IMR-90 (cell line): Measurements from ENCODE around the gene TACC2. TPM values are rescaled to one million over a fixed set of nuclear protein-coding genes. Genes with fewer than 3 reads are reported as not detected.

Experiments used
- ATAC-seq: fragments of 200-7000 bp; cut with Tn5 transposase; 2 replicates; pipeline ENCODE4 v1.9.1; 2020; ENCODE audit warnings: low read depth, mild to moderate bottlenecking, moderate library complexity
- BruUV-seq: library from RNA; stranded (reverse); fragments of 400-500 nt; replicated peaks from 2 replicates; lab custom pipeline; 2021; lab: Mats Ljungman, UMichigan
- CTCF ChIA-PET: fragments of 300-600 bp; formaldehyde crosslinking; extraction: SDS; loops from one replicate; lab custom pipeline; 2021; ENCODE audit warnings: antibody characterized with exemption; lab: Yijun Ruan, JAX
- POLR2A ChIA-PET: fragments of 300-600 bp; sonication (Branson Sonifier 250); formaldehyde crosslinking; loops from one replicate; lab custom pipeline; 2022; ENCODE audit warnings: antibody characterized with exemption; ENCODE audit not compliant: unreplicated experiment; lab: Charles Lee
- DNase-seq: peaks from one replicate; pipeline ENCODE4 v3.0.0; 2013
- H2AFZ ChIP-seq: replicated peaks from 2 replicates; pipeline ENCODE3; 2013; ENCODE audit warnings: low read length, mild to moderate bottlenecking; ENCODE audit not compliant: poor library complexity
- H2AK5ac ChIP-seq: 2 replicates; pipeline ENCODE4 v1.6.1; 2013; ENCODE audit warnings: low read depth, low read length, inconsistent platforms
- H2AK9ac ChIP-seq: replicated peaks from 2 replicates; pipeline ENCODE3; 2013; ENCODE audit warnings: mild to moderate bottlenecking, low read depth, low read length, moderate library complexity; ENCODE audit not compliant: poor library complexity
- H2BK120ac ChIP-seq: 2 replicates; pipeline ENCODE4 v1.6.1; 2013; ENCODE audit warnings: low read depth, low read length, inconsistent platforms
- H2BK15ac ChIP-seq: 3 replicates; pipeline ENCODE4 v1.6.1; 2013; ENCODE audit warnings: low read depth, low read length, inconsistent platforms
- H2BK20ac ChIP-seq: 2 replicates; pipeline ENCODE4 v1.6.1; 2013; ENCODE audit warnings: low read depth, mild to moderate bottlenecking, inconsistent platforms, low read length, moderate library complexity
- H2BK5ac ChIP-seq: 2 replicates; pipeline ENCODE4 v1.6.1; 2013; ENCODE audit warnings: mild to moderate bottlenecking, low read depth, low read length, inconsistent platforms; ENCODE audit not compliant: poor library complexity, severe bottlenecking
- H3K14ac ChIP-seq: replicated peaks from 2 replicates; pipeline ENCODE4 v1.6.1; 2013; ENCODE audit warnings: low read depth, low read length, inconsistent platforms
- H3K18ac ChIP-seq: 2 replicates; pipeline ENCODE4 v1.6.1; 2013; ENCODE audit warnings: low read depth, low read length, control low read depth
- H3K23ac ChIP-seq: 2 replicates; pipeline ENCODE4 v1.6.1; 2013; ENCODE audit warnings: low read depth, low read length, inconsistent platforms
- H3K27ac ChIP-seq: 2 replicates; pipeline ENCODE4 v1.5.1; 2013; ENCODE audit warnings: mild to moderate bottlenecking, control low read depth, low read length; ENCODE audit not compliant: insufficient read depth
- H3K27me3 ChIP-seq: 2 replicates; pipeline ENCODE4 v1.6.1; 2013; ENCODE audit warnings: low read length; ENCODE audit not compliant: control insufficient read depth, insufficient read depth
- H3K36me3 ChIP-seq: 2 replicates; pipeline ENCODE4 v1.6.1; 2013; ENCODE audit warnings: low read length, mixed read lengths; ENCODE audit not compliant: control insufficient read depth, insufficient read depth
- H3K4ac ChIP-seq: 2 replicates; pipeline ENCODE4 v1.6.1; 2013; ENCODE audit warnings: low read depth, low read length, inconsistent platforms
- H3K4me1 ChIP-seq: 2 replicates; pipeline ENCODE4 v1.6.1; 2013; ENCODE audit warnings: low read length, mixed read lengths; ENCODE audit not compliant: control insufficient read depth, insufficient read depth
- H3K4me2 ChIP-seq: 2 replicates; pipeline ENCODE4 v1.6.1; 2013; ENCODE audit warnings: low read depth, mild to moderate bottlenecking, control low read depth, low read length, moderate library complexity
- H3K4me3 ChIP-seq: 2 replicates; pipeline ENCODE4 v1.5.1; 2013; ENCODE audit warnings: low read depth, mild to moderate bottlenecking, control low read depth, low read length, moderate library complexity; ENCODE audit not compliant: insufficient read depth
- H3K56ac ChIP-seq: 2 replicates; pipeline ENCODE4 v1.6.1; 2013; ENCODE audit warnings: low read length, inconsistent platforms; ENCODE audit not compliant: insufficient read depth; ENCODE audit errors: extremely low read depth
- H3K79me1 ChIP-seq, 2 experiments: 2 replicates each; pipeline ENCODE4 v1.6.1; 2013; ENCODE audit warnings: low read length in 2 of 2, inconsistent platforms in 1 of 2, low read depth in 1 of 2
- H3K9ac ChIP-seq: 2 replicates; pipeline ENCODE4 v1.6.1; 2013; ENCODE audit warnings: low read depth, low read length, control low read depth
- H3K9me1 ChIP-seq: 2 replicates; pipeline ENCODE4 v1.6.1; 2013; ENCODE audit warnings: low read length, inconsistent platforms; ENCODE audit not compliant: insufficient read depth
- H3K9me3 ChIP-seq: 2 replicates; pipeline ENCODE4 v1.6.1; 2013; ENCODE audit warnings: low read length; ENCODE audit not compliant: control insufficient read depth, insufficient read depth
- H4K20me1 ChIP-seq: 2 replicates; pipeline ENCODE4 v1.6.1; 2013; ENCODE audit warnings: low read length, inconsistent platforms; ENCODE audit not compliant: insufficient read depth
- H4K5ac ChIP-seq: 2 replicates; pipeline ENCODE4 v1.6.1; 2013; ENCODE audit warnings: mild to moderate bottlenecking, low read depth, low read length, control low read depth
- H4K8ac ChIP-seq, 2 experiments: 2 replicates each; pipeline ENCODE4 v1.6.1; 2013; ENCODE audit warnings: low read depth in 2 of 2, low read length in 2 of 2, control low read depth in 1 of 2, inconsistent platforms in 1 of 2
- H4K91ac ChIP-seq: 2 replicates; pipeline ENCODE4 v1.6.1; 2013; ENCODE audit warnings: low read depth, low read length, inconsistent platforms; ENCODE audit not compliant: insufficient read depth
- BHLHE40 ChIP-seq: fragments of 150-350 bp; IDR thresholded peaks from 2 replicates; pipeline ENCODE4 v1.6.1; 2016; ENCODE audit warnings: mild to moderate bottlenecking, low read depth, low read length
- CEBPB ChIP-seq: IDR thresholded peaks from 2 replicates; pipeline ENCODE4 v1.6.1; 2012; ENCODE audit warnings: low read depth, low read length, improper control_type of control experiment
- CHD1 ChIP-seq: IDR thresholded peaks from 2 replicates; pipeline ENCODE4 v1.6.1; 2012; ENCODE audit warnings: low read depth, low read length, improper control_type of control experiment
- FOS ChIP-seq: fragments of 150-350 bp; IDR thresholded peaks from 2 replicates; pipeline ENCODE4 v1.6.1; 2016; ENCODE audit warnings: low read depth, low read length
- MAFK ChIP-seq: IDR thresholded peaks from 2 replicates; pipeline ENCODE4 v1.6.1; 2012; ENCODE audit warnings: low read depth, low read length, improper control_type of control experiment
- MXI1 ChIP-seq: IDR thresholded peaks from 2 replicates; pipeline ENCODE4 v1.6.1; 2012; ENCODE audit warnings: low read depth, mild to moderate bottlenecking, low read length, moderate library complexity, borderline replicate concordance
- NFE2L2 ChIP-seq: fragments of 150-350 bp; IDR thresholded peaks from 2 replicates; pipeline ENCODE4 v1.6.1; 2016; ENCODE audit warnings: low read depth, mild to moderate bottlenecking, low read length
- RCOR1 ChIP-seq: IDR thresholded peaks from 2 replicates; pipeline ENCODE4 v1.6.1; 2012; ENCODE audit warnings: mild to moderate bottlenecking, low read length, improper control_type of control experiment; ENCODE audit not compliant: insufficient replicate concordance
- WGBS, 2 experiments: methylation state at CpG; one replicate each; pipeline versions ENCODE4 v1.1.5 to v1.1.7; 2013; ENCODE audit warnings: missing lambda C conversion rate in 2 of 2; ENCODE audit not compliant: insufficient read length in 1 of 2; ENCODE audit errors: extremely low coverage in 2 of 2; 5-methylcytosine and 5-hydroxymethylcytosine counted together
- dilution Hi-C: fragments of 300-500 bp; cut with HindIII; formaldehyde crosslinking; loops from one replicate; pipeline ENCODE4 v1.14.3; 2018; ENCODE audit warnings: low sequenced_read_pairs; ENCODE audit not compliant: unreplicated experiment
- in situ Hi-C: fragments of 300-500 bp; cut with MboI; formaldehyde crosslinking; loops from 3 replicates; pipeline ENCODE4 v1.14.3; 2019; ENCODE audit warnings: low sequenced_read_pairs, inconsistent platforms, mixed read lengths
- intact Hi-C: fragments of 100-400 bp; cut with micrococcal nuclease; formaldehyde crosslinking; loops from 2 replicates; pipeline ENCODE4 v1.10.0; 2022
- polyA plus RNA-seq, 3 experiments: library from polyadenylated mRNA; depleted of rRNA; stranded (reverse); fragments of >200 nt; gene quantifications; 2 replicates each; pipeline ENCODE4 v1.2.3, GENCODE V29; 2012; ENCODE audit warnings: low replicate concordance in 1 of 3
- total RNA-seq: library from RNA; depleted of rRNA; stranded (reverse); fragments of >200 nt; gene quantifications from 2 replicates; pipeline ENCODE4 v1.2.3, GENCODE V29; 2012
- TF ChIP-seq, protein P1 (sequence below): fragments of 150-350 bp; IDR thresholded peaks from 2 replicates; pipeline ENCODE4 v1.6.1; 2017; ENCODE audit warnings: mild to moderate bottlenecking, antibody characterized with exemption, low read length, low read depth
- TF ChIP-seq, protein P2 (sequence below): fragments of 150-350 bp; IDR thresholded peaks from 2 replicates; pipeline ENCODE4 v1.6.1; 2016; ENCODE audit warnings: low read depth, mild to moderate bottlenecking, low read length, moderate library complexity, borderline replicate concordance

Gene TACC2
- total and polyA plus RNA-seq, 2 of the 4 experiments (the other 2 are of a cell fraction): 2.9 to 15.4 TPM

DNA sequence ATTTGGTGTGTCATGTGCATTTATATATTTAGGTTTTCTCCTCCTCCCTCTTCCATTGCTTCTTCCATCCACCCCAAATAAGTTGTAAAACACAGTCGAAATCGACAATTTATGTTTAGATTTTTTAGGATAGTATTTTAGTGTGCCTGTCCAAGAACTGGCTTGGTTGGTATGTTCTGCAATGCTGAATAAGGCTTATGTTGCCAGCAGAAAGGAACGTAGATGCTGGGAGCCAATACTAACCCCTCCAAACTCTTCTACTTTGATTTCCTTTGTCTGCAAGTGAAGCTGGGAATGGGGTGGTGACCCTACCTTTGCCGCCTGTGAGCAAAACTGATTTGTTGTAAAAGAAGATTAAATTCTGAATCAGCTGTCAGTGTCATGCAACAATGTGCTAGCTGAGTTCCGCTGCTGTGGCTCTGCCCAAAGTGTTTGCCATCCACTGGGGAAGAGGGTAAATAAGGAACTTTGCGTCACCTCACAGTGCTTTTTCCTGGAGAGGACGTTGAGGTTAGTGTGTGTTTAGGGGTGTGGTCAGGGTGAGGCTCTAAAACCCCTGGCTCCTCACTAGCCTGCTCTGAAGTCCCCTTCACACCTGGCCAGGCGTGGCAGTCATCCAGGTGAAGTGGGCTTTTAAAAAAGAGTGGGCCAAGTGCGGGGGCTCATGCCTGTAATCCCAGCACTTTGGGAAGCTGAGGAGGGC is 44.4 kb downstream of the TACC2 start:
- Histone ChIP-seq H3K27me3 (peaks cover 10% of the 10 kb centered on the region), H3K9ac (no peak overlapping the region), H2BK20ac (no peak overlapping the region), H2AK9ac (no peak overlapping the region), H2BK5ac (no peak overlapping the region), H3K4ac (no peak overlapping the region), H3K18ac (no peak overlapping the region), H3K27ac (no peak overlapping the region), H2AFZ (no peak overlapping the region), H2BK15ac (no peak overlapping the region), H3K4me3 (no peak overlapping the region), H4K20me1 (no peaks in the 10 kb centered on the region), H3K14ac (no peak overlapping the region), H3K56ac (no peak overlapping the region), H2AK5ac (no peak overlapping the region), H3K79me1 (no peaks in the 10 kb centered on the region), H3K4me2 (no peak overlapping the region), H4K8ac (no peak overlapping the region), H3K9me3 (no peaks in the 10 kb centered on the region), H3K4me1 (no peaks in the 10 kb centered on the region), H4K91ac (no peak overlapping the region), H3K23ac (no peak overlapping the region), H4K5ac (no peak overlapping the region), H2BK120ac (no peak overlapping the region), H3K9me1 (no peaks in the 10 kb centered on the region), H3K36me3 (no peaks in the 10 kb centered on the region)
- 78% methylated on average over 1 of the region's 9 CpGs; no CpG with 5 or more reads in 1 of the 2 experiments for WGBS, 2 experiments
- in situ Hi-C loops: no loop called here
- no peak for TF ChIP-seq CHD1
- no peak for TF ChIP-seq NFE2L2
- no peak for TF ChIP-seq FOS
- no peak for TF ChIP-seq MXI1
- TF ChIP-seq, protein P1, sequence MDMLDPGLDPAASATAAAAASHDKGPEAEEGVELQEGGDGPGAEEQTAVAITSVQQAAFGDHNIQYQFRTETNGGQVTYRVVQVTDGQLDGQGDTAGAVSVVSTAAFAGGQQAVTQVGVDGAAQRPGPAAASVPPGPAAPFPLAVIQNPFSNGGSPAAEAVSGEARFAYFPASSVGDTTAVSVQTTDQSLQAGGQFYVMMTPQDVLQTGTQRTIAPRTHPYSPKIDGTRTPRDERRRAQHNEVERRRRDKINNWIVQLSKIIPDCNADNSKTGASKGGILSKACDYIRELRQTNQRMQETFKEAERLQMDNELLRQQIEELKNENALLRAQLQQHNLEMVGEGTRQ: no peak
- no peak for TF ChIP-seq RCOR1
- no peak for TF ChIP-seq MAFK
- TF ChIP-seq, protein P2, sequence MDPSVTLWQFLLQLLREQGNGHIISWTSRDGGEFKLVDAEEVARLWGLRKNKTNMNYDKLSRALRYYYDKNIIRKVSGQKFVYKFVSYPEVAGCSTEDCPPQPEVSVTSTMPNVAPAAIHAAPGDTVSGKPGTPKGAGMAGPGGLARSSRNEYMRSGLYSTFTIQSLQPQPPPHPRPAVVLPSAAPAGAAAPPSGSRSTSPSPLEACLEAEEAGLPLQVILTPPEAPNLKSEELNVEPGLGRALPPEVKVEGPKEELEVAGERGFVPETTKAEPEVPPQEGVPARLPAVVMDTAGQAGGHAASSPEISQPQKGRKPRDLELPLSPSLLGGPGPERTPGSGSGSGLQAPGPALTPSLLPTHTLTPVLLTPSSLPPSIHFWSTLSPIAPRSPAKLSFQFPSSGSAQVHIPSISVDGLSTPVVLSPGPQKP: no peak
- no peak for TF ChIP-seq CEBPB
- no peak for TF ChIP-seq BHLHE40
- intact Hi-C loops: no loop called here
- dilution Hi-C loops: no loop called here
- DNase-seq: no peak
- CTCF ChIA-PET: interaction anchor here (0.7 kb wide), 1 partner anchor 9 kb away, joined by 3 read pairs; no protein-coding TSS in a partner anchor
- ATAC-seq: no peak
- BruUV-seq: no TSS peak
- POLR2A ChIA-PET: no interaction called here
